Measurements from ENCODE around the gene TTC7B. TPM values are rescaled to one million over a fixed set of nuclear protein-coding genes. Genes with fewer than 3 reads are reported as not detected.

The TTC7B gene
- total RNA-seq, 1 donor from 2014 or later: 46.6 TPM

DNA sequence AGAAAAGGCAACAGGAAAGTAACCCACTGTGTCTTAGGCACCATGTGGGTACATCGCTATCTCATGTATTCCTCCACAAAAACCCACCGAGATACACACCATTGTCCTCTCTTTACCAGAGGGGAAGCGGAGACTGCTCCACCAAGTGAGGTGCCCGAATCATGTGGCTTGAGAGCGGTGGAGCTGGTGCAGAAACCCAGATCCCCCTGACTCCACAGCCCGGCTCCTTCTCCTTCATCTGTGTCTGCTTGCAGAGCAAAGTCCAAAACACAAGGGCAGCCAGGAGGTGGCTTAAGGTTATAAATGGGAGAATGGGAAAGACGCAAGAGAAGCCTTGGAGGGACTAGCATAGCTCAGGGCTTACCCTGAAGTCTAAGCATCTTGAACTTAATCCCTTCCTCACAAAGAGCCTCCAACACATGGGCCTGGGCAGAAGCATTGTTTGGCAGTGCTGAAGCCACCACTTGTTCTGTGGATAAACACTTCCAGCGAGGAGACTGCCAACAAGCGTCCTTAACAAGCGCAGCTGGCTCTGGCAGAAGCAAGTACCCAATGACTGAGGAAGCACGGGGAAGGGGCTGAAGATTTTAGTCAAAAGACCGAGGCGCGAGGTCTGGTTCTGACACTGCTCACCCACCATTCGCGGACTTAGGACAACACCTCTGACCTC, 83.0 kb downstream of the TTC7B start:
- no peak for DNase-seq (ENCODE audit: low spot score, unreplicated experiment)
- no peaks in the 10 kb centered on the region for H3K9me3 Mint-ChIP-seq (ENCODE audit: low read depth)
- TF ChIP-seq, protein P1, sequence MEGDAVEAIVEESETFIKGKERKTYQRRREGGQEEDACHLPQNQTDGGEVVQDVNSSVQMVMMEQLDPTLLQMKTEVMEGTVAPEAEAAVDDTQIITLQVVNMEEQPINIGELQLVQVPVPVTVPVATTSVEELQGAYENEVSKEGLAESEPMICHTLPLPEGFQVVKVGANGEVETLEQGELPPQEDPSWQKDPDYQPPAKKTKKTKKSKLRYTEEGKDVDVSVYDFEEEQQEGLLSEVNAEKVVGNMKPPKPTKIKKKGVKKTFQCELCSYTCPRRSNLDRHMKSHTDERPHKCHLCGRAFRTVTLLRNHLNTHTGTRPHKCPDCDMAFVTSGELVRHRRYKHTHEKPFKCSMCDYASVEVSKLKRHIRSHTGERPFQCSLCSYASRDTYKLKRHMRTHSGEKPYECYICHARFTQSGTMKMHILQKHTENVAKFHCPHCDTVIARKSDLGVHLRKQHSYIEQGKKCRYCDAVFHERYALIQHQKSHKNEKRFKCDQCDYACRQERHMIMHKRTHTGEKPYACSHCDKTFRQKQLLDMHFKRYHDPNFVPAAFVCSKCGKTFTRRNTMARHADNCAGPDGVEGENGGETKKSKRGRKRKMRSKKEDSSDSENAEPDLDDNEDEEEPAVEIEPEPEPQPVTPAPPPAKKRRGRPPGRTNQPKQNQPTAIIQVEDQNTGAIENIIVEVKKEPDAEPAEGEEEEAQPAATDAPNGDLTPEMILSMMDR (IDR thresholded peaks at IDR 0.05; ENCODE audit: unreplicated experiment): no peak

DNA sequence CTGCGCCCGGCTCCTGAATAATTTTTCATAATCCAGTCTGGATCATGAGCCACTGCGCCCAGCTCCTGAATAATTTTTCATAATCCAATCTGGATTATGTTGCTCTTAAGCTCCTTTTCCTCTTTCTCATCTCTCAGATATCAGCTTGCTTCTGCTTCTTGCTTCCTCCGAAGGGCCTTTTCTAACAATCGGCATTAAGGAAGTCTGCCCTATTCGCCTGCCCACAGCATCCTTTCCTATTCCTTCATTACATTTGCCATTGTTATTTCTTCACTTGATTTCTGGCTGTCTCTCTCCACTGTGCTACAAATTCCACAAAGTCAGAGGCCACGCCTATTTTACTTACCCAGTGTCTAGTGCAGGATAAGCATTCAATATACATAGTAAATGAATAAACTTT, 83.5 kb downstream of the TTC7B start:
- Mint-ChIP-seq H3K36me3 (ENCODE audit: insufficient read depth) (peaks cover 6% of the 10 kb centered on the region), H3K9me3 (ENCODE audit: low read depth) (no peaks in the 10 kb centered on the region), H3K27me3 (no peaks in the 10 kb centered on the region), H3K4me1 (ENCODE audit: low read depth) (no peaks in the 10 kb centered on the region), H3K27ac (no peak overlapping the region), H3K4me3 (ENCODE audit: low read depth) (no peak overlapping the region)
- TF ChIP-seq, protein P1 (IDR thresholded peaks at IDR 0.05; ENCODE audit: unreplicated experiment): no peak
- no peak for DNase-seq (ENCODE audit: low spot score, unreplicated experiment)

More for the DNA sequence above, 83.0 kb downstream of the TTC7B start:
- H3K27ac Mint-ChIP-seq: no peak overlapping the region
- H3K27me3 Mint-ChIP-seq: no peaks in the 10 kb centered on the region
- H3K4me1 Mint-ChIP-seq (ENCODE audit: low read depth): no peaks in the 10 kb centered on the region
- peaks cover 6% of the 10 kb centered on the region for H3K36me3 Mint-ChIP-seq (ENCODE audit: insufficient read depth)
- H3K4me3 Mint-ChIP-seq (ENCODE audit: low read depth): no peak overlapping the region

DNA sequence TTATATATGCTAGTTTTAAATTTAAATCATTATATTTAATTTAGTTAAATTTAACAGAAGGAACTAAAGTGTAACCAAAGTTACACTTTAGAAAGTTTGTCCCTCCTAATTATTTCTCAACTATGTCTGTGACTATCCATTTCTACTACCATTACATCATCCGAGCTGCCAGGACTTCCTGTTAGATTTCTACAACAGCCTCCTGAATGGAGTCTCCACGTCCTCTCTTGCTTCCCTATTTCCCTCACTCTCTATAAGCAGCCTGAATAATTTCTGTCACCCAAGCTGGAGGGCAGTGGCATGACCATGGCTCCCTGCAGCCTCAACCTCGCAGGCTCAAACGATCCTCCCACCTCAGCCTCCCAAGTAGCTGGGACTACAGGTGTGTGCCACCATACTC, 84.1 kb downstream of the TTC7B start:
- no peak overlapping the region for H3K27ac Mint-ChIP-seq
- no peaks in the 10 kb centered on the region for H3K27me3 Mint-ChIP-seq
- DNase-seq (ENCODE audit: low spot score, unreplicated experiment): no peak
- H3K4me1 Mint-ChIP-seq (ENCODE audit: low read depth): no peaks in the 10 kb centered on the region
- H3K4me3 Mint-ChIP-seq (ENCODE audit: low read depth): no peak overlapping the region
- no peaks in the 10 kb centered on the region for H3K9me3 Mint-ChIP-seq (ENCODE audit: low read depth)
- TF ChIP-seq, protein P1 (IDR thresholded peaks at IDR 0.05; ENCODE audit: unreplicated experiment): no peak
- peaks cover 6% of the 10 kb centered on the region for H3K36me3 Mint-ChIP-seq (ENCODE audit: insufficient read depth)

DNA sequence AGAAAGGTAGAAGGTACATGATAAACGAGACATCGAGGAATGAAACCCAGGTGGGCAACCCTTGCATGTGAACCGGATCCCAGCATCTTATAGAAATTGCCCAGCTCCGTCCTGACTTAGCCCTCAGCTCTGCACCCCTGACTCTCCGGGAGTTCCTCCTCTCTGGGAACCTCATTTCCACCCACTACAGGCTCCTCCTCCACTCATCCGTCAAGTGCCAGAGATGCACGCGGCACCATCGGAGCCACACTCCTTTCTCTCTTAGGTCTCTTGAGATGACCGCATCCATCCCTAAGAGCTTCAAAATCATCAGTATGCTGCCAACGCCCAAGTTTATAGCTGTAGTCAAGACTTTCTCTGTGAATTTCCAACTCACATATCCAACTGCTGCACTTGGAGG, 84.7 kb downstream of the TTC7B start:
- H3K27ac Mint-ChIP-seq: no peak overlapping the region
- DNase-seq (ENCODE audit: low spot score, unreplicated experiment): no peak

GRCh38 chr14:90730206-90730766, 85.9 kb downstream of the TTC7B start:
- TF ChIP-seq, protein P1 (IDR thresholded peaks at IDR 0.05; ENCODE audit: unreplicated experiment): no peak
- Mint-ChIP-seq H3K27ac (no peak overlapping the region), H3K9me3 (ENCODE audit: low read depth) (no peaks in the 10 kb centered on the region), H3K4me3 (ENCODE audit: low read depth) (no peak overlapping the region), H3K36me3 (ENCODE audit: insufficient read depth) (peaks cover 8% of the 10 kb centered on the region), H3K27me3 (peaks cover 6% of the 10 kb centered on the region), H3K4me1 (ENCODE audit: low read depth) (peaks cover 5% of the 10 kb centered on the region)
- DNase-seq (ENCODE audit: low spot score, unreplicated experiment): no peak

More for the DNA sequence above, 84.7 kb downstream of the TTC7B start:
- peaks cover 4% of the 10 kb centered on the region for H3K4me1 Mint-ChIP-seq (ENCODE audit: low read depth)
- peaks cover 8% of the 10 kb centered on the region for H3K36me3 Mint-ChIP-seq (ENCODE audit: insufficient read depth)
- TF ChIP-seq, protein P1 (IDR thresholded peaks at IDR 0.05; ENCODE audit: unreplicated experiment): no peak
- no peaks in the 10 kb centered on the region for H3K9me3 Mint-ChIP-seq (ENCODE audit: low read depth)
- H3K27me3 Mint-ChIP-seq: peaks cover 4% of the 10 kb centered on the region
- no peak overlapping the region for H3K4me3 Mint-ChIP-seq (ENCODE audit: low read depth)
